Sigmoid colon (tissue), 7 donors: ENCODE data around the gene GJC1. TPM values are rescaled to one million over a fixed set of nuclear protein-coding genes. Genes with fewer than 3 reads are reported as not detected.

Experiments
- DNase-seq: peaks from one replicate; pipeline ENCODE4 v3.0.0-alpha.2; 2019
- H3K27ac ChIP-seq, 4 donors: fragments of 200-600 bp; sonication (generic); one replicate each; pipeline ENCODE4 v1.5.1; 2016 to 2019; ENCODE audit warnings: mild to moderate bottlenecking in 1 of 4
- H3K27me3 ChIP-seq, 3 donors: fragments of 200-600 bp; sonication (generic); one replicate each; pipeline ENCODE4 v1.5.1; 2019; ENCODE audit warnings: mild to moderate bottlenecking in 1 of 3
- H3K36me3 ChIP-seq, 4 donors: fragments of 200-600 bp; sonication (generic); one replicate each; pipeline ENCODE4 v1.5.1; 2016 to 2019
- H3K4me1 ChIP-seq, 4 donors: fragments of 200-600 bp; sonication (generic); one replicate each; pipeline ENCODE4 v1.5.1; 2017 to 2019
- H3K4me3 ChIP-seq, 4 donors: fragments of 200-600 bp; sonication (generic); one replicate each; pipeline ENCODE4 v1.5.1; 2017 to 2019; ENCODE audit warnings: mild to moderate bottlenecking in 2 of 4, moderate library complexity in 1 of 4
- H3K9me3 ChIP-seq, 4 donors: fragments of 200-600 bp in 3 of 4; sonication (generic) in 3 of 4; one replicate each; pipeline versions ENCODE4 v1.5.1 to v1.6.1; 2013 to 2019
- EP300 ChIP-seq, 4 donors: sonication (generic); formaldehyde crosslinking; IDR thresholded peaks; one replicate each; pipeline ENCODE4 v1.6.1; 2017; ENCODE audit warnings: antibody characterized with exemption in 4 of 4
- POLR2A ChIP-seq, 2 donors: fragments of 450-650 bp; IDR thresholded peaks; one replicate each; pipeline ENCODE4 v1.6.1; 2016; ENCODE audit warnings: antibody characterized with exemption in 2 of 2, mild to moderate bottlenecking in 2 of 2, moderate library complexity in 2 of 2
- POLR2AphosphoS5 ChIP-seq, 4 donors: sonication (generic); formaldehyde crosslinking; IDR thresholded peaks; one replicate each; pipeline ENCODE4 v1.6.1; 2017; ENCODE audit warnings: antibody characterized with exemption in 4 of 4
- WGBS, 2 donors: extraction: QIAGEN DNeasy Blood & Tissue Kit; methylation state at CpG; one replicate each; pipeline ENCODE4 v1.1.7; 2013; 5-methylcytosine and 5-hydroxymethylcytosine counted together
- intact Hi-C: fragments of 100-400 bp; cut with DNase I; formaldehyde crosslinking; loops from one replicate; pipeline ENCODE4 v1.15.1; 2023
- polyA plus RNA-seq, 3 donors: library from polyadenylated mRNA; stranded (reverse); fragments of 200-250 nt; gene quantifications; one replicate each; pipeline ENCODE4 v1.2.3, GENCODE V29; 2013
- total RNA-seq, 4 donors: library from RNA; depleted of rRNA; stranded (reverse); fragments of >200 nt; gene quantifications; one replicate each; pipeline ENCODE4 v1.1.0, GENCODE V29; 2016
- TF ChIP-seq, protein P1 (sequence below), 4 experiments: fragments of 450-650 bp in 3 of 4; fragments of 200-600 bp in 1 of 4; IDR thresholded peaks; one replicate each; pipeline ENCODE4 v1.5.1; 2016 to 2019; ENCODE audit warnings: antibody characterized with exemption in 4 of 4, mild to moderate bottlenecking in 3 of 4, moderate library complexity in 2 of 4
- donor health status: healthy with polysubstance abuse.
- donor health status: Bipolar disorder and iron deficiency.
- donor health status: healthy.

The GJC1 gene
- total and polyA plus RNA-seq, 7 donors, result 0.23 to 134 (median 68.0) TPM

DNA sequence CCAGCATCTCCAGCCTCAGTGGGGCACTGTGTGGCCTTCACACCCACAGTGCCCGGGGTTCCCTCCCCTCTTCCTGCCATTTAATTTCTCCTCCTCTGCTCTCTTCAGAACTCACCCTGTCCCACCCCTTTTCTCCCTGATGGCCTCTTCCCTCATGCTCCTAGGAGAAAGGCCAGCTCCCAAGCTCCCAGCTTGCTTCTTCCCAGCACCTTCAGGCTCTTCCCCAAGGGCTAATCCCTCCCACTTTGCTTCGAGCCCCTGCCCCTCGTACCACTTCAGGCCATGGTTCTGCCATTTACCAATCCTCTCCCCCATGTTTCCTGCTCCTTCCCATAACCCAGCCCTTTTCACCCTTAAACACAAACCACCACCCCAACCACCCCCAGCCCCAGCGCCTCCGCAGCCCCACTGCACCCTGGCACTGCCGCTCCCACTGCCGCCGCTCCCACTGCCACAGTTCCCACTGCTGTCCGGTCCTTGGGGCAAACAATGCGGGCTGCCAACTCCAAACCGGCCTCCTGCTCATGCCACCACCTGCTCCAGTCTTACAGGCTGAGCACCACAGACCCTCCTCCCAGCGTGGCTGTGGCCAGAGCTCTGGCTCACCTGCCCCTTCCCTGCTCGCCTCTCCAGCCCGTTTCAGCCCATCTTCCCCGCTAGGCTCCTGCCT lies 42.7 kb downstream of the GJC1 start:
- Histone ChIP-seq H3K4me1 (peaks cover 0 to 46% (median 34%) of the 10 kb centered on the region in 4 donors), H3K36me3 (no peaks in the 10 kb centered on the region), H3K9me3 (no peaks in the 10 kb centered on the region), H3K4me3 (no peak overlapping the region), H3K27me3 (no peaks in the 10 kb centered on the region), H3K27ac (peak overlapping the region; percentile 8 to 81 (median 74))
- intact Hi-C loops, result no loop called here
- WGBS, 2 donors, result 68 to 82% methylated on average over 15 of the region's 15 CpGs
- no peak for DNase-seq
- TF ChIP-seq POLR2AphosphoS5 (IDR thresholded peaks at IDR 0.05), result peak in 2 of 4 donors; percentile 11
- TF ChIP-seq, protein P1, sequence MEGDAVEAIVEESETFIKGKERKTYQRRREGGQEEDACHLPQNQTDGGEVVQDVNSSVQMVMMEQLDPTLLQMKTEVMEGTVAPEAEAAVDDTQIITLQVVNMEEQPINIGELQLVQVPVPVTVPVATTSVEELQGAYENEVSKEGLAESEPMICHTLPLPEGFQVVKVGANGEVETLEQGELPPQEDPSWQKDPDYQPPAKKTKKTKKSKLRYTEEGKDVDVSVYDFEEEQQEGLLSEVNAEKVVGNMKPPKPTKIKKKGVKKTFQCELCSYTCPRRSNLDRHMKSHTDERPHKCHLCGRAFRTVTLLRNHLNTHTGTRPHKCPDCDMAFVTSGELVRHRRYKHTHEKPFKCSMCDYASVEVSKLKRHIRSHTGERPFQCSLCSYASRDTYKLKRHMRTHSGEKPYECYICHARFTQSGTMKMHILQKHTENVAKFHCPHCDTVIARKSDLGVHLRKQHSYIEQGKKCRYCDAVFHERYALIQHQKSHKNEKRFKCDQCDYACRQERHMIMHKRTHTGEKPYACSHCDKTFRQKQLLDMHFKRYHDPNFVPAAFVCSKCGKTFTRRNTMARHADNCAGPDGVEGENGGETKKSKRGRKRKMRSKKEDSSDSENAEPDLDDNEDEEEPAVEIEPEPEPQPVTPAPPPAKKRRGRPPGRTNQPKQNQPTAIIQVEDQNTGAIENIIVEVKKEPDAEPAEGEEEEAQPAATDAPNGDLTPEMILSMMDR (IDR thresholded peaks at IDR 0.05), result no peak
- TF ChIP-seq EP300 (IDR thresholded peaks at IDR 0.05), result no peak
- TF ChIP-seq POLR2A (IDR thresholded peaks at IDR 0.05), result no peak

DNA sequence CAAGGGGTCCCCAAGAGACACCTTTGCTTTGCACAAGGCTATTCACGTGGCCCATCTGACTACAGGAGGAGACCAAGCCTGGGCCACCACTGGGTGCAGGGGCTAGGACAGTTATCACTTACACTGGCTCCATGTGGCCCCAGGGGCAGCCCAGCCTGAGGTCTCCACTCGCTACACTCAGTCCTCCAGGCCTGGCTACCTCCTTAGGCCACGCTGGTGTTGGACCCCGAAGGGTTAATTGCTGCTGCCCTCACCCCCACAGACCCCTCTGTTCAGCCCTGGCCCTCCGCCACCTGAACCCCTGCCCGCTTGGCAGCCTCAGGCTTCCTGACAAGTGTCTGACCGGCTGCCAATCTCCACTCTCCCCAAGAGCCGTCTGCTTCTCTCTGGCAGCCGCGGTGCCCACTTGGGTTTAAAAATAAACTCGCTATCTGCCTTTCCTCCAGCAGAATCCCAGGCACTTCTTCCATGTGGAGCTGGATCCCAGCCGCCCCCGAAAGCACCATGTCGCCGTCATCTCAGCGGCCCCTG lies 43.5 kb downstream of the GJC1 start:
- no peak for DNase-seq

DNA sequence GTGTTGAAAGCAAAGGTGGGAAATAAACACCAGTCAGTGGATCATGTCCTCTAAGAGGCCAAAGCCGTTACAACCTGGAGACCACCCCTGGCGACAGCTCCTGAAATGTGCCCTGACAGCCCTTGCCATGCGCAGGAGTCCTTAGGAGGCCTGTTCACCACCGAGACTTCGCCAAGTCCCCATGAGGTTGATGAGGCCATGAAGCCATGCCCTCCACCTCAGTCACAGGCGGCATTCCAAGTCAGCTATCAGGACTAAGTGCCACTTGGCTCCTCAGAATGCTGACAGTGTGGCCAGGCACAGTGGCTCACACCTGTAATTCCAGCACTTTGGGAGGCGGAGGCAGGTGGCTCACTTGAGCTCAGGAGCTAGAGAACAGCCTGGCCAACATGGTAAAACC lies 44.2 kb downstream of the GJC1 start:
- intact Hi-C loops, result no loop called here
- Histone ChIP-seq H3K4me1 (peaks cover 0 to 55% (median 49%) of the 10 kb centered on the region in 4 donors), H3K9me3 (no peaks in the 10 kb centered on the region), H3K27me3 (no peaks in the 10 kb centered on the region), H3K4me3 (no peak overlapping the region), H3K27ac (peak overlapping the region in 3 of 4 donors; percentile 73 to 81 (median 74)), H3K36me3 (no peaks in the 10 kb centered on the region)
- TF ChIP-seq EP300 (IDR thresholded peaks at IDR 0.05), result no peak
- TF ChIP-seq POLR2A (IDR thresholded peaks at IDR 0.05), result no peak
- TF ChIP-seq, protein P1 (IDR thresholded peaks at IDR 0.05), result no peak
- TF ChIP-seq POLR2AphosphoS5 (IDR thresholded peaks at IDR 0.05), result no peak
- WGBS, 2 donors, result 88 to 89% methylated on average over 7 of the region's 7 CpGs
- DNase-seq, result no peak

More for the DNA sequence above, 43.5 kb downstream of the GJC1 start:
- TF ChIP-seq EP300 (IDR thresholded peaks at IDR 0.05) (no peak), POLR2AphosphoS5 (IDR thresholded peaks at IDR 0.05) (peak in 2 of 4 donors; percentile 39 to 51)
- Histone ChIP-seq H3K4me1 (peaks cover 0 to 48% (median 42%) of the 10 kb centered on the region in 4 donors), H3K27ac (peak overlapping the region; percentile 8 to 81 (median 74)), H3K27me3 (no peaks in the 10 kb centered on the region), H3K36me3 (no peaks in the 10 kb centered on the region), H3K9me3 (no peaks in the 10 kb centered on the region), H3K4me3 (no peak overlapping the region)
- 65 to 67% methylated on average over 16 of the region's 16 CpGs for WGBS, 2 donors
- intact Hi-C loops, result no loop called here

DNA sequence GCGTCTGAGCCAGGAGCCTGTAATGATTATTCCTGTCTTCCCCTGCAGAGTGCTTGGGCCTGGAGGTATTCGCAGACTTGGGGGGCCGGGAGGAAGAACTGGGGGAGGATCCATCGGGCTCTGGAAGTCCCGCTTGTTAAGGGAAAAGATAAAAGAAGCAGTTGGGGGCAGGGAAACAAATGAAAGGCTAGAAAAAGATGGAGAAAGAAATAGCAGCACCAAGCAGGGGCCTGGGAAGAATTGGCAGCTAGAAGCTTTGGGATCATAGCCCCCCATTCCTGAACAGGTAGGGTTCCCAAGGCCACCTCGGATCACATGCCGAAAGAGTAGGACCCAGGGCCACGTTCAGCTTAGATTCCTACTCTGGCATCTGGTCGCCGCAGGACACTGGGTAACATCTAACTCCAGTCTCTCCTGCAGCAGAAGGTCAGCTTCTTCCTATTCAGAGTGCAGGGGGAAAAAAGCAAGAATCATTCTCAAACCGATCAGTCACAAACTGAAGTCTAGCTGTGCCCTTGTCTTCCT lies 47.7 kb downstream of the GJC1 start:
- DNase-seq, result no peak
- no peaks in the 10 kb centered on the region for H3K36me3 ChIP-seq
- intact Hi-C loops, result no loop called here
- peak overlapping the region in 1 of 4 donors; percentile 3 for H3K4me3 ChIP-seq
- WGBS, 2 donors, result 66 to 79% methylated on average over 11 of the region's 11 CpGs
- TF ChIP-seq EP300 (IDR thresholded peaks at IDR 0.05) (no peak), POLR2A (IDR thresholded peaks at IDR 0.05) (no peak), POLR2AphosphoS5 (IDR thresholded peaks at IDR 0.05) (no peak)
- TF ChIP-seq, protein P1 (IDR thresholded peaks at IDR 0.05), result no peak
- H3K4me1 ChIP-seq, result peaks cover 0 to 73% (median 59%) of the 10 kb centered on the region in 4 donors
- peak overlapping the region; percentile 44 to 88 (median 81) for H3K27ac ChIP-seq
- no peaks in the 10 kb centered on the region for H3K9me3 ChIP-seq
- H3K27me3 ChIP-seq, result no peaks in the 10 kb centered on the region

DNA sequence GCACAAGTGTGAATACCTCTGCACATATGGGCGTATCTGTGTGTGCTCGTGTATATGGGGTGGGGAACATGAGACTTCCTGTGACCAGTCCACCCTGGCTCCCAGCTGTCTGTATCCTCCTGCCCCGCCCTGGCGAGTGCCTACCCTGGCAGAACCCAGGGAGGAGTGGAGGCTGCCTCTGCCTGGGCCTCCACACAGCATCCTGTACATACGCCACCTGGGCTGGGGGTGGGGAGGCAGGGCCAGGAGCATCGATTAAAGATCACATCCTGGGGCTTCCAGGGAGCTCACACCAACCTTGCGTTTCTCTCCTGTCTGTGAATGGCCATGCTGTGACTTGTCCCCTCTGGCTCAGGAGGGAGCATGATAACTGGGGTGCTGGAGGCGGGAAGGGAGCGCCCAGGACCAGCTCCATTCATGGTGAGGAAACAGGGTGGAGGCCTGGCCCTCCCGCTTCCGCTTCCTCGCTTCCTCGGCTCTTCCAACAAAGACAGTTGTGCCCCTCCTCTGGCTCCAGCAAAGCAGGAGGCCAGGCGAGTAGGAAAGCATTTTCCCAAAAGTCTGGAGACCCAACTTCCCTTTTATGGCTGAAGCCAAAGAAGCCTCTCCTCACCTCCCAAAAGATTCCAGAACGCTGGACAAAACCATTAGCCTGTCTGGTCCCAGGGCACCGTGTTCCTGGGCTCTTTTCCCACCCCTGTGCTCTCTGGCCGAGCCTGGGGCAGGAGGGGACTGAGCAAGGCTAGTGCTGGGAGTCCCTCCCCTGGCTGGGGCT lies 48.3 kb downstream of the GJC1 start:
- TF ChIP-seq POLR2A (IDR thresholded peaks at IDR 0.05) (no peak), EP300 (IDR thresholded peaks at IDR 0.05) (no peak), POLR2AphosphoS5 (IDR thresholded peaks at IDR 0.05) (peak in 3 of 4 donors; percentile 22 to 39 (median 31))
- TF ChIP-seq, protein P1 (IDR thresholded peaks at IDR 0.05), result no peak
- Histone ChIP-seq H3K27me3 (no peaks in the 10 kb centered on the region), H3K9me3 (no peaks in the 10 kb centered on the region), H3K4me3 (peak overlapping the region in 1 of 4 donors; percentile 3), H3K36me3 (no peaks in the 10 kb centered on the region), H3K4me1 (peaks cover 0 to 73% (median 56%) of the 10 kb centered on the region in 4 donors), H3K27ac (peak overlapping the region; percentile 44 to 88 (median 81))
- intact Hi-C loops, result no loop called here
- DNase-seq, result no peak
- WGBS, 2 donors, result 66 to 67% methylated on average over 17 of the region's 17 CpGs
